ENCODE results near the gene RGS14. TPM values are rescaled to one million over a fixed set of nuclear protein-coding genes. Genes with fewer than 3 reads are reported as not detected.

The RGS14 gene
- total RNA-seq, 2 experiments from 2014 or later: 33.0 to 46.3 TPM

GRCh38 chr5:177389241-177390169 is 31.8 kb downstream of the RGS14 start:
- no peaks in the 10 kb centered on the region for H3K79me2 ChIP-seq (ENCODE audit: insufficient read depth, low read depth, low read length)
- no peaks in the 10 kb centered on the region for H3K9me2 ChIP-seq (ENCODE audit: insufficient read depth, low read length)
- TF ChIP-seq EZH2phosphoT487 (IDR thresholded peaks at IDR 0.05; ENCODE audit: borderline replicate concordance, low read depth, low read length) (no peak), CTCF (conservative IDR thresholded peaks at IDR 0.05; ENCODE audit: low read length) (no peak)
- no peaks in the 10 kb centered on the region for H3K36me3 ChIP-seq (ENCODE audit: insufficient read depth, low read length)
- H4K20me1 ChIP-seq (ENCODE audit: insufficient read depth, low read length): no peaks in the 10 kb centered on the region
- H3K27ac ChIP-seq (ENCODE audit: low read depth, low read length, poor library complexity, severe bottlenecking): peak overlapping the region; percentile 72
- ChIA-PET CTCF (ENCODE audit: unreplicated experiment) (interaction anchor here (0.8 to 3.3 kb wide), 14 partner anchors 10 to 121 kb away, joined by 3 to 25 read pairs (median 4); partner anchors contain the start of gene GRK6), POLR2A (interaction anchor here (0.5 to 1.8 kb wide), 23 partner anchors 10 to 119 kb away, joined by 3 to 9 read pairs (median 4); partner anchors contain the start of genes LMAN2, PDLIM7, PRELID1 and RAB24)
- no peaks in the 10 kb centered on the region for H3K9me3 ChIP-seq (ENCODE audit: low read length)
- peak; percentile 84 for DNase-seq (ENCODE audit: low spot score)
- H3K4me3 ChIP-seq (ENCODE audit: low read depth, low read length, poor library complexity, severe bottlenecking): peak overlapping the region; percentile 22
- intact Hi-C loops (cut with micrococcal nuclease; ENCODE audit: unreplicated experiment): loop anchor here (1.0 to 5.0 kb wide), 8 partner anchors 32 to 277 kb away; partner anchors contain the start of genes GRK6, PDLIM7, PRR7 and RGS14
- H3K4me1 ChIP-seq (ENCODE audit: insufficient read depth, low read length, poor library complexity, severe bottlenecking): peaks cover 60% of the 10 kb centered on the region
- H2AFZ ChIP-seq (ENCODE audit: low read length): peak overlapping the region; percentile 84
- peak overlapping the region; percentile 67 for H3K4me2 ChIP-seq (ENCODE audit: low read length)
- no TSS peak for BruUV-seq (replicated peaks)

DNA sequence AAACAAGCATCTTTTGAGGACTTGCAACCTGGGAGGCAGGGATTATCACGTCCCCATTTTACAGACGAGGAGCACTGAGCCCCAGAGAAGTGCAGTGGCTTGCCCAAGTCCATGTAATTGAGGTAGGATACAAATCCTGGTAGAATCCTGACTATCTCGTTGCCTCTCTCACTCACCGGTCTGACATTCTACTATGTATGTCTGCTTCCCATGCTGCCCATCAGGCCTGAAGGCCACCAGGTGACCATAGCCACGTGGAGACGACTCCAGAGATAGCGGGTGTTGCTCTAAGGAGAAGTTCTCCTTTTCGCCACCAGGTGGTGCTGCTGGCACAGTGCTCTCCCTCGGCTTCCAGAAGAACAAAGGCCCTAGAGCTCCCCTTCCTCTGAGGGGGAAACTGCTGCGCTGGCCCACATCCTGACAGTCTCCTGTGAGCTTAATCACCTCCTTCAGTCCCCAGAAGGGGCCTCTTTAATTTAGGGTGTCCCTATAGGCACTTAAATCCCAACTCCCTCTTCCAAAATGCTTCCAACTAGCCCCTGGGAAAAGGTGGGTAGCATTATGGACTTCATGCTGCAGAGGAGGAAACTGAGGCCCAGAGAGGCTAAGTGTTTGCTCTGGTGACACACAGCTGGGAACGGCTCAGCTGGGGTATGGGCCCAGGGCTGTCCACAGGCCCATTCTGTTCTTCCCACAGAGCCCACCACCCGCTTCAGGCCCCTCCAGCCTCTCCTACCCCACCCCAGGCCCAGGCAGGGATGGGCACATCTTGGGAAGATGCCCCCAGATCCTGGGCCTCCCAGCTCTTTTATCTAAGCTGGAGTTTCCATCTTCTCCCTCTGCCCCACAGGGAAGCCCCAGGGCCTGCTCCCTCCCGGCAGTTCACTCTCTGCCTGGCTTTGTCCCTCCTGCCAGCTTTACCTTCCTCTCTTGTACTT is 32.9 kb downstream of the RGS14 start:
- no peaks in the 10 kb centered on the region for H4K20me1 ChIP-seq (ENCODE audit: insufficient read depth, low read length)
- H3K27ac ChIP-seq (ENCODE audit: low read depth, low read length, poor library complexity, severe bottlenecking): peak overlapping the region; percentile 72
- peaks cover 60% of the 10 kb centered on the region for H3K4me1 ChIP-seq (ENCODE audit: insufficient read depth, low read length, poor library complexity, severe bottlenecking)
- no peaks in the 10 kb centered on the region for H3K9me2 ChIP-seq (ENCODE audit: insufficient read depth, low read length)
- no peaks in the 10 kb centered on the region for H3K9me3 ChIP-seq (ENCODE audit: low read length)
- ChIA-PET POLR2A (interaction anchor here (0.6 to 1.8 kb wide), 13 partner anchors 18 to 158 kb away, joined by 3 to 8 read pairs (median 4); partner anchors contain the start of gene LMAN2), CTCF (ENCODE audit: unreplicated experiment) (interaction anchor here (0.6 to 3.3 kb wide), 13 partner anchors 13 to 120 kb away, joined by 3 to 25 read pairs (median 3); no protein-coding TSS in a partner anchor)
- intact Hi-C loops (cut with micrococcal nuclease; ENCODE audit: unreplicated experiment): loop anchor here (1.0 to 2.0 kb wide), 6 partner anchors 36 to 106 kb away; partner anchors contain the start of genes GRK6, PDLIM7 and PRR7
- peak overlapping the region; percentile 67 for H3K4me2 ChIP-seq (ENCODE audit: low read length)
- H3K36me3 ChIP-seq (ENCODE audit: insufficient read depth, low read length): no peaks in the 10 kb centered on the region
- no peak overlapping the region for H3K4me3 ChIP-seq (ENCODE audit: low read depth, low read length, poor library complexity, severe bottlenecking)
- peak overlapping the region; percentile 84; the same call in 1 of the 2 replicates for H2AFZ ChIP-seq (ENCODE audit: low read length)
- no peaks in the 10 kb centered on the region for H3K79me2 ChIP-seq (ENCODE audit: insufficient read depth, low read depth, low read length)
- no TSS peak for BruUV-seq (replicated peaks)
- TF ChIP-seq EZH2phosphoT487 (IDR thresholded peaks at IDR 0.05; ENCODE audit: borderline replicate concordance, low read depth, low read length) (no peak), CTCF (conservative IDR thresholded peaks at IDR 0.05; ENCODE audit: low read length) (peak; percentile 99)
- peak; percentile 91 for DNase-seq (ENCODE audit: low spot score)
